ENCODE data around the gene JMJD8. TPM values are rescaled to one million over a fixed set of nuclear protein-coding genes. Genes with fewer than 3 reads are reported as not detected.

JMJD8 gene
- total RNA-seq, 1 experiment from 2014 or later: 121 TPM

DNA sequence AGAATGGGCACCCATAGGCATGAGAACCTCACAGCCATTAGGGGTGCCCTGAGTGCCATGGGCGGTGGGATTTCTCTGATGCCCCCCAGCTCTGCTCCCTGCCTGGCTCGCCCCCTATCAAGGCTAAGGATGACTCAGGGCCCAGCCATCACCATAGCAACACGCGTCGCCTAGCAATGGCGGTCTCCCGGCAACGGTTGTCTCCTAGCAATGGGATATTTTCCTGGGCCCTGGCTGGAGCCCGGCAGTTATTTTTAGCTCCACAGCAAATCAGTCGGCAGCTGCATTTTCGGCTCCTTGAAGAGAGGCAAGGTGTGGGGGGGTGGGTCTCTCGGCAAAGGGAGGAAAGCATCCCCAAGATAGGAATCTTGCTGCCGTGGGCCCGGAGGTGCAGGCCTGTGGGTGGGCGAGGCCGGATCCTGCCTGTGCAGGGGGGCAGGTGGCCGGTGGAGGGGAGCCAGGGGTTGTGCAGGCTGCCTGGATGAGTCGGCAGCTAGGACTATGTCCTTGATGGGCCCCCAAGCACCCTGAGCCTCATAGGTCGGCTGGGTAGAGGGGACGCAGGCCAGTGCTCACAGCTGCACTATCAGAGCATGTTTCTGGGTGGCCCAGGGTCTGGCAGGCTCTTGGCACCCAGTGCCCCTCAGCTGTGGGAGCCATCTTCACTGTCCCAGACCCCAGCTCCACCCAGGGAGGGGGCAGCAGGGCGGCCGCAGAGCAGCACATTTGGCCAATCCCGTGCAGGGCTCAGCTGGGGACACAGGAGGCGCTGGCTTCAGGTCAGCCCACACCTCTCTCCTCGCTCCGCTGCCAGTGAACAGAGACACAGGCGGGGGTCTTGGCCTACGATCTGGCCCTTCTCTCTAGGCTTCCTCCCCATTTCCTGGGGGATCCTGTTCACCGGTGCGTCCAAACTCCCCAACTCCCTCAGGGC lies 25.7 kb upstream of the JMJD8 start:
- Histone ChIP-seq H3K79me2 (ENCODE audit: insufficient read depth, low read length) (peaks cover 2% of the 10 kb centered on the region), H3K9me3 (ENCODE audit: control insufficient read depth in 1 of 2, insufficient read depth in 1 of 2, low read depth in 1 of 2, low read length in 2 of 2) (no peaks in the 10 kb centered on the region), H3K9ac (ENCODE audit: low read length) (no peak overlapping the region), H3K27me3 (ENCODE audit: insufficient read depth, low read length) (no peaks in the 10 kb centered on the region), H3K27ac (ENCODE audit: low read depth, low read length) (no peak overlapping the region), H3K4me1 (ENCODE audit: control insufficient read depth in 1 of 2, insufficient read depth in 2 of 2, low read length in 2 of 2) (peaks cover 17 to 54% of the 10 kb centered on the region in 2 experiments), H3K4me3 (replicated peaks in 1 of 2; ENCODE audit: low read depth in 1 of 2, low read length in 2 of 2) (no peak overlapping the region), H3K36me3 (ENCODE audit: control insufficient read depth in 1 of 2, insufficient read depth in 2 of 2, low read length in 2 of 2) (no peaks in the 10 kb centered on the region), H2AFZ (ENCODE audit: low read depth, low read length, poor library complexity, severe bottlenecking) (no peak overlapping the region), H4K20me1 (ENCODE audit: insufficient read depth) (no peaks in the 10 kb centered on the region), H3K9me2 (ENCODE audit: insufficient read depth) (no peaks in the 10 kb centered on the region), H3K4me2 (ENCODE audit: low read length) (peak overlapping the region; percentile 17; the same call in 1 of the 2 replicates)
- no peak for ATAC-seq
- POLR2A ChIA-PET: no interaction called here
- intact Hi-C loops (cut with micrococcal nuclease): loop anchor here (5.0 kb wide), 2 partner anchors 167 to 347 kb away; no protein-coding TSS in a partner anchor
- TF ChIP-seq POLR2AphosphoS5 (IDR thresholded peaks at IDR 0.05; ENCODE audit: low read depth, low read length) (no peak), SIN3A (IDR thresholded peaks at IDR 0.05; ENCODE audit: low read depth) (no peak), TCF7L2 (IDR thresholded peaks at IDR 0.05; ENCODE audit: borderline replicate concordance, extremely low read depth, insufficient read depth, insufficient read length) (no peak), EZH2phosphoT487 (IDR thresholded peaks at IDR 0.05; ENCODE audit: borderline replicate concordance) (no peak), FOSL1 (IDR thresholded peaks at IDR 0.05; ENCODE audit: low read depth) (no peak), CEBPB (IDR thresholded peaks at IDR 0.05; ENCODE audit: low read depth) (no peak)
- TF ChIP-seq, protein P1, sequence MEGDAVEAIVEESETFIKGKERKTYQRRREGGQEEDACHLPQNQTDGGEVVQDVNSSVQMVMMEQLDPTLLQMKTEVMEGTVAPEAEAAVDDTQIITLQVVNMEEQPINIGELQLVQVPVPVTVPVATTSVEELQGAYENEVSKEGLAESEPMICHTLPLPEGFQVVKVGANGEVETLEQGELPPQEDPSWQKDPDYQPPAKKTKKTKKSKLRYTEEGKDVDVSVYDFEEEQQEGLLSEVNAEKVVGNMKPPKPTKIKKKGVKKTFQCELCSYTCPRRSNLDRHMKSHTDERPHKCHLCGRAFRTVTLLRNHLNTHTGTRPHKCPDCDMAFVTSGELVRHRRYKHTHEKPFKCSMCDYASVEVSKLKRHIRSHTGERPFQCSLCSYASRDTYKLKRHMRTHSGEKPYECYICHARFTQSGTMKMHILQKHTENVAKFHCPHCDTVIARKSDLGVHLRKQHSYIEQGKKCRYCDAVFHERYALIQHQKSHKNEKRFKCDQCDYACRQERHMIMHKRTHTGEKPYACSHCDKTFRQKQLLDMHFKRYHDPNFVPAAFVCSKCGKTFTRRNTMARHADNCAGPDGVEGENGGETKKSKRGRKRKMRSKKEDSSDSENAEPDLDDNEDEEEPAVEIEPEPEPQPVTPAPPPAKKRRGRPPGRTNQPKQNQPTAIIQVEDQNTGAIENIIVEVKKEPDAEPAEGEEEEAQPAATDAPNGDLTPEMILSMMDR (IDR thresholded peaks at IDR 0.05 in 2 of 3, conservative IDR thresholded peaks at IDR 0.05 in 1 of 3; ENCODE audit: borderline replicate concordance in 1 of 3, insufficient read depth in 1 of 3, low read depth in 2 of 3, low read length in 2 of 3): 0 out of 6 replicates have a peak, but pooled peaks of 1 of the 3 experiments have one; percentile 11
- TF ChIP-seq, protein P2, sequence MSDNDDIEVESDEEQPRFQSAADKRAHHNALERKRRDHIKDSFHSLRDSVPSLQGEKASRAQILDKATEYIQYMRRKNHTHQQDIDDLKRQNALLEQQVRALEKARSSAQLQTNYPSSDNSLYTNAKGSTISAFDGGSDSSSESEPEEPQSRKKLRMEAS (IDR thresholded peaks at IDR 0.05): no peak
- RAD21 ChIA-PET (ENCODE audit: low non-redundant PET in 1 of 2, low total read pairs in 2 of 2, uncharacterized antibody in 2 of 2, unreplicated experiment in 2 of 2): no interaction called here
- no peak for DNase-seq (ENCODE audit: low read depth, low spot score)
- CTCF ChIA-PET: interaction anchor here (1.5 kb wide), 1 partner anchor 18 kb away, joined by 3 read pairs; no protein-coding TSS in a partner anchor
- no TSS peak for BruUV-seq (replicated peaks)

Data from HCT116 (cell line).